HEK293 (cell line): ENCODE data around the gene TMEM51.

ENCODE experiments used
- ELK4 ChIP-seq: IDR thresholded peaks from 2 replicates; pipeline ENCODE4 v1.6.1; 2011; ENCODE audit warnings: mild to moderate bottlenecking, low read depth, low read length, borderline replicate concordance
- GLIS1 ChIP-seq: fragments of 450-650 bp; formaldehyde crosslinking; IDR thresholded peaks from 2 replicates; pipeline ENCODE4 v1.5.1; 2016; ENCODE audit warnings: missing biosample characterization, missing genetic modification characterization
- GLIS2 ChIP-seq: fragments of 450-650 bp; formaldehyde crosslinking; IDR thresholded peaks from 2 replicates; pipeline ENCODE4 v1.5.1; 2016; ENCODE audit warnings: missing biosample characterization, missing genetic modification characterization
- IKZF3 ChIP-seq: fragments of 450-650 bp; IDR thresholded peaks from 2 replicates; pipeline ENCODE4 v1.5.0; 2018; ENCODE audit warnings: missing biosample characterization, mild to moderate bottlenecking, missing genetic modification characterization, moderate library complexity
- INSM2 ChIP-seq: fragments of 450-650 bp; formaldehyde crosslinking; IDR thresholded peaks from 2 replicates; pipeline ENCODE4 v1.5.1; 2016; ENCODE audit warnings: missing biosample characterization, missing genetic modification characterization
- KLF16 ChIP-seq: fragments of 450-650 bp; formaldehyde crosslinking; IDR thresholded peaks from 2 replicates; pipeline ENCODE4 v1.5.1; 2017; ENCODE audit warnings: missing biosample characterization, missing genetic modification characterization
- OSR2 ChIP-seq: fragments of 450-650 bp; formaldehyde crosslinking; IDR thresholded peaks from 2 replicates; pipeline ENCODE4 v1.5.1; 2016; ENCODE audit warnings: missing biosample characterization, missing genetic modification characterization
- PRDM10 ChIP-seq: fragments of 450-650 bp; formaldehyde crosslinking; IDR thresholded peaks from 2 replicates; pipeline ENCODE4 v1.5.1; 2016; ENCODE audit warnings: missing biosample characterization, missing genetic modification characterization
- WT1 ChIP-seq: fragments of 450-650 bp; formaldehyde crosslinking; IDR thresholded peaks from 2 replicates; pipeline ENCODE4 v1.5.1; 2016; ENCODE audit warnings: missing biosample characterization, missing genetic modification characterization
- YY1 ChIP-seq: fragments of 450-650 bp; formaldehyde crosslinking; IDR thresholded peaks from 2 replicates; pipeline ENCODE4 v1.5.1; 2018; ENCODE audit warnings: missing biosample characterization, missing genetic modification characterization
- ZBTB1 ChIP-seq: fragments of 450-650 bp; formaldehyde crosslinking; IDR thresholded peaks from 2 replicates; pipeline ENCODE4 v1.5.1; 2016; ENCODE audit warnings: missing biosample characterization, missing genetic modification characterization
- ZBTB48 ChIP-seq: fragments of 450-650 bp; formaldehyde crosslinking; IDR thresholded peaks from 2 replicates; pipeline ENCODE4 v1.5.1; 2016; ENCODE audit warnings: missing biosample characterization, missing genetic modification characterization
- ZFP37 ChIP-seq: fragments of 450-650 bp; formaldehyde crosslinking; IDR thresholded peaks from 2 replicates; pipeline ENCODE4 v1.5.1; 2016; ENCODE audit warnings: missing biosample characterization, missing genetic modification characterization
- ZNF10 ChIP-seq: fragments of 450-650 bp; formaldehyde crosslinking; IDR thresholded peaks from 2 replicates; pipeline ENCODE4 v1.5.1; 2017; ENCODE audit warnings: missing biosample characterization, missing genetic modification characterization
- ZNF202 ChIP-seq: fragments of 450-650 bp; formaldehyde crosslinking; IDR thresholded peaks from 2 replicates; pipeline ENCODE4 v1.5.1; 2016; ENCODE audit warnings: missing biosample characterization, missing genetic modification characterization, borderline replicate concordance
- ZNF248 ChIP-seq: fragments of 450-650 bp; formaldehyde crosslinking; IDR thresholded peaks from 2 replicates; pipeline ENCODE4 v1.5.1; 2017; ENCODE audit warnings: missing biosample characterization, missing genetic modification characterization
- ZNF394 ChIP-seq: fragments of 450-650 bp; formaldehyde crosslinking; IDR thresholded peaks from 2 replicates; pipeline ENCODE4 v1.5.1; 2016; ENCODE audit warnings: missing biosample characterization, missing genetic modification characterization, mild to moderate bottlenecking, moderate library complexity, borderline replicate concordance
- ZNF423 ChIP-seq: fragments of 450-650 bp; formaldehyde crosslinking; IDR thresholded peaks from 2 replicates; pipeline ENCODE4 v1.5.1; 2016; ENCODE audit warnings: missing biosample characterization, missing genetic modification characterization
- ZNF433 ChIP-seq: fragments of 450-650 bp; formaldehyde crosslinking; IDR thresholded peaks from 2 replicates; pipeline ENCODE4 v1.5.1; 2016; ENCODE audit warnings: missing biosample characterization, missing genetic modification characterization, low read depth
- ZNF529 ChIP-seq: fragments of 450-650 bp; formaldehyde crosslinking; IDR thresholded peaks from 2 replicates; pipeline ENCODE4 v1.5.1; 2017; ENCODE audit warnings: missing genetic modification characterization, missing biosample characterization; ENCODE audit not compliant: insufficient replicate concordance
- ZNF548 ChIP-seq: fragments of 450-650 bp; formaldehyde crosslinking; IDR thresholded peaks from 2 replicates; pipeline ENCODE4 v1.5.1; 2016; ENCODE audit warnings: missing biosample characterization, missing genetic modification characterization
- ZNF571 ChIP-seq: fragments of 450-650 bp; formaldehyde crosslinking; IDR thresholded peaks from 2 replicates; pipeline ENCODE4 v1.5.0; 2017; ENCODE audit warnings: missing biosample characterization, missing genetic modification characterization
- ZNF610 ChIP-seq: fragments of 450-650 bp; formaldehyde crosslinking; IDR thresholded peaks from 2 replicates; pipeline ENCODE4 v1.5.1; 2016; ENCODE audit warnings: missing biosample characterization, missing genetic modification characterization, borderline replicate concordance
- ZNF629 ChIP-seq: fragments of 450-650 bp; formaldehyde crosslinking; IDR thresholded peaks from 2 replicates; pipeline ENCODE4 v1.5.1; 2017; ENCODE audit warnings: missing biosample characterization, missing genetic modification characterization
- TF ChIP-seq, protein P1 (sequence below): fragments of 450-650 bp; formaldehyde crosslinking; IDR thresholded peaks from 2 replicates; pipeline ENCODE4 v1.5.1; 2017; ENCODE audit warnings: missing biosample characterization, missing genetic modification characterization
- TF ChIP-seq, protein P2 (sequence below): fragments of 450-650 bp; formaldehyde crosslinking; IDR thresholded peaks from 2 replicates; pipeline ENCODE4 v1.5.1; 2017; ENCODE audit warnings: missing biosample characterization, missing genetic modification characterization
- TF ChIP-seq, protein P3 (sequence below): fragments of 450-650 bp; formaldehyde crosslinking; IDR thresholded peaks from 2 replicates; pipeline ENCODE4 v1.5.1; 2016; ENCODE audit warnings: missing biosample characterization, missing genetic modification characterization

The TMEM51 gene

GRCh38 chr1:15260418-15261154, 107.0 kb downstream of the TMEM51 start (continued):
- TF ChIP-seq ZBTB1 (tag by site-specific recombination): no peak
- no peak for TF ChIP-seq INSM2 (tag by site-specific recombination)
- TF ChIP-seq KLF16 (tag by site-specific recombination): no peak
- TF ChIP-seq ZBTB48 (tag by site-specific recombination): peak; percentile 65
- TF ChIP-seq, protein P1, sequence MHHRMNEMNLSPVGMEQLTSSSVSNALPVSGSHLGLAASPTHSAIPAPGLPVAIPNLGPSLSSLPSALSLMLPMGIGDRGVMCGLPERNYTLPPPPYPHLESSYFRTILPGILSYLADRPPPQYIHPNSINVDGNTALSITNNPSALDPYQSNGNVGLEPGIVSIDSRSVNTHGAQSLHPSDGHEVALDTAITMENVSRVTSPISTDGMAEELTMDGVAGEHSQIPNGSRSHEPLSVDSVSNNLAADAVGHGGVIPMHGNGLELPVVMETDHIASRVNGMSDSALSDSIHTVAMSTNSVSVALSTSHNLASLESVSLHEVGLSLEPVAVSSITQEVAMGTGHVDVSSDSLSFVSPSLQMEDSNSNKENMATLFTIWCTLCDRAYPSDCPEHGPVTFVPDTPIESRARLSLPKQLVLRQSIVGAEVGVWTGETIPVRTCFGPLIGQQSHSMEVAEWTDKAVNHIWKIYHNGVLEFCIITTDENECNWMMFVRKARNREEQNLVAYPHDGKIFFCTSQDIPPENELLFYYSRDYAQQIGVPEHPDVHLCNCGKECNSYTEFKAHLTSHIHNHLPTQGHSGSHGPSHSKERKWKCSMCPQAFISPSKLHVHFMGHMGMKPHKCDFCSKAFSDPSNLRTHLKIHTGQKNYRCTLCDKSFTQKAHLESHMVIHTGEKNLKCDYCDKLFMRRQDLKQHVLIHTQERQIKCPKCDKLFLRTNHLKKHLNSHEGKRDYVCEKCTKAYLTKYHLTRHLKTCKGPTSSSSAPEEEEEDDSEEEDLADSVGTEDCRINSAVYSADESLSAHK: no peak
- TF ChIP-seq ELK4: no peak
- TF ChIP-seq ZNF10 (tag by site-specific recombination): no peak
- TF ChIP-seq GLIS1 (tag by site-specific recombination): peak; percentile 75
- TF ChIP-seq ZNF248 (tag by site-specific recombination): no peak
- TF ChIP-seq ZFP37: no peak
- TF ChIP-seq, protein P2, sequence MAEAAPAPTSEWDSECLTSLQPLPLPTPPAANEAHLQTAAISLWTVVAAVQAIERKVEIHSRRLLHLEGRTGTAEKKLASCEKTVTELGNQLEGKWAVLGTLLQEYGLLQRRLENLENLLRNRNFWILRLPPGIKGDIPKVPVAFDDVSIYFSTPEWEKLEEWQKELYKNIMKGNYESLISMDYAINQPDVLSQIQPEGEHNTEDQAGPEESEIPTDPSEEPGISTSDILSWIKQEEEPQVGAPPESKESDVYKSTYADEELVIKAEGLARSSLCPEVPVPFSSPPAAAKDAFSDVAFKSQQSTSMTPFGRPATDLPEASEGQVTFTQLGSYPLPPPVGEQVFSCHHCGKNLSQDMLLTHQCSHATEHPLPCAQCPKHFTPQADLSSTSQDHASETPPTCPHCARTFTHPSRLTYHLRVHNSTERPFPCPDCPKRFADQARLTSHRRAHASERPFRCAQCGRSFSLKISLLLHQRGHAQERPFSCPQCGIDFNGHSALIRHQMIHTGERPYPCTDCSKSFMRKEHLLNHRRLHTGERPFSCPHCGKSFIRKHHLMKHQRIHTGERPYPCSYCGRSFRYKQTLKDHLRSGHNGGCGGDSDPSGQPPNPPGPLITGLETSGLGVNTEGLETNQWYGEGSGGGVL: peak; percentile 67
- no peak for TF ChIP-seq ZNF610 (tag by site-specific recombination)
- peak; percentile 82 for TF ChIP-seq WT1
- TF ChIP-seq, protein P3, sequence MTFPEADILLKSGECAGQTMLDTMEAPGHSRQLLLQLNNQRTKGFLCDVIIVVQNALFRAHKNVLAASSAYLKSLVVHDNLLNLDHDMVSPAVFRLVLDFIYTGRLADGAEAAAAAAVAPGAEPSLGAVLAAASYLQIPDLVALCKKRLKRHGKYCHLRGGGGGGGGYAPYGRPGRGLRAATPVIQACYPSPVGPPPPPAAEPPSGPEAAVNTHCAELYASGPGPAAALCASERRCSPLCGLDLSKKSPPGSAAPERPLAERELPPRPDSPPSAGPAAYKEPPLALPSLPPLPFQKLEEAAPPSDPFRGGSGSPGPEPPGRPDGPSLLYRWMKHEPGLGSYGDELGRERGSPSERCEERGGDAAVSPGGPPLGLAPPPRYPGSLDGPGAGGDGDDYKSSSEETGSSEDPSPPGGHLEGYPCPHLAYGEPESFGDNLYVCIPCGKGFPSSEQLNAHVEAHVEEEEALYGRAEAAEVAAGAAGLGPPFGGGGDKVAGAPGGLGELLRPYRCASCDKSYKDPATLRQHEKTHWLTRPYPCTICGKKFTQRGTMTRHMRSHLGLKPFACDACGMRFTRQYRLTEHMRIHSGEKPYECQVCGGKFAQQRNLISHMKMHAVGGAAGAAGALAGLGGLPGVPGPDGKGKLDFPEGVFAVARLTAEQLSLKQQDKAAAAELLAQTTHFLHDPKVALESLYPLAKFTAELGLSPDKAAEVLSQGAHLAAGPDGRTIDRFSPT (tag by site-specific recombination): peak; percentile 72
- no peak for TF ChIP-seq ZNF423 (tag by site-specific recombination)
- TF ChIP-seq ZNF629 (tag by site-specific recombination): peak; percentile 63
- TF ChIP-seq IKZF3: no peak
- TF ChIP-seq GLIS2: 0 out of 2 replicates have a peak, but pooled peaks have one; percentile 27
- TF ChIP-seq ZNF571 (tag by site-specific recombination): no peak
- no peak for TF ChIP-seq YY1 (tag by site-specific recombination)
- TF ChIP-seq ZNF433: no peak
- TF ChIP-seq ZNF394 (tag by site-specific recombination): peak; percentile 67
- TF ChIP-seq ZNF202 (tag by site-specific recombination): no peak
- TF ChIP-seq ZNF548 (tag by site-specific recombination): no peak
- no peak for TF ChIP-seq ZNF529 (tag by site-specific recombination)
- 0 out of 2 replicates have a peak, but pooled peaks have one; percentile 33 for TF ChIP-seq PRDM10 (tag by site-specific recombination)
- TF ChIP-seq OSR2 (tag by site-specific recombination): no peak
